Measurements from ENCODE around the gene PTPRJ.

DNA sequence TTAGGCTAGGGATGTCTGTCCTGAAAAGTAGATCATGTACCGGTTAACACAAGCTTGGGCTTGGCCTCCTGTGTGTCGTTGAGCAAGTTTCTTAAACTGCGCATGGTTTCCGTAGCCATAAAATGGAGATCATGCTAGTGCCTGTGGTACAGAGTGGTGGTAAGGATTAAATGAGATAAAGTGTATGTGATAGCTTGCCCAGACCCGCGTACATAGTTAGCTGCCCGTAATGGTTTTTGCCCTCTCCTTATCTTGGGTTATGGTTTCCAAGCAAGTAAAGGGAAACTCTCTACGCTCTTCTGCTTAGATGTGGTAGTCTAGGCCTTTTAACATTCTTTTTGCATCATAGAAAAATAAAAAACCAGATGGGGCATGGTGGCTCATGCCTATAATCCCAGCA lies 11.0 kb upstream of the PTPRJ start:
- TF ChIP-seq RCOR1 (IDR thresholded peaks at IDR 0.05; ENCODE audit: insufficient replicate concordance, low read length) (no peak), POLR2A (IDR thresholded peaks at IDR 0.05; ENCODE audit: low read depth, low read length) (no peak), MAZ (IDR thresholded peaks at IDR 0.05; ENCODE audit: borderline replicate concordance, low read depth, low read length) (no peak)
- TF ChIP-seq, protein P1, sequence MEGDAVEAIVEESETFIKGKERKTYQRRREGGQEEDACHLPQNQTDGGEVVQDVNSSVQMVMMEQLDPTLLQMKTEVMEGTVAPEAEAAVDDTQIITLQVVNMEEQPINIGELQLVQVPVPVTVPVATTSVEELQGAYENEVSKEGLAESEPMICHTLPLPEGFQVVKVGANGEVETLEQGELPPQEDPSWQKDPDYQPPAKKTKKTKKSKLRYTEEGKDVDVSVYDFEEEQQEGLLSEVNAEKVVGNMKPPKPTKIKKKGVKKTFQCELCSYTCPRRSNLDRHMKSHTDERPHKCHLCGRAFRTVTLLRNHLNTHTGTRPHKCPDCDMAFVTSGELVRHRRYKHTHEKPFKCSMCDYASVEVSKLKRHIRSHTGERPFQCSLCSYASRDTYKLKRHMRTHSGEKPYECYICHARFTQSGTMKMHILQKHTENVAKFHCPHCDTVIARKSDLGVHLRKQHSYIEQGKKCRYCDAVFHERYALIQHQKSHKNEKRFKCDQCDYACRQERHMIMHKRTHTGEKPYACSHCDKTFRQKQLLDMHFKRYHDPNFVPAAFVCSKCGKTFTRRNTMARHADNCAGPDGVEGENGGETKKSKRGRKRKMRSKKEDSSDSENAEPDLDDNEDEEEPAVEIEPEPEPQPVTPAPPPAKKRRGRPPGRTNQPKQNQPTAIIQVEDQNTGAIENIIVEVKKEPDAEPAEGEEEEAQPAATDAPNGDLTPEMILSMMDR (conservative IDR thresholded peaks at IDR 0.05; ENCODE audit: low read depth, low read length), result no peak
